Globus pallidus (tissue), 1 donor: ENCODE measurements around the gene SYCP2L.
A peak's percentile ranks its signal among the peaks of the same experiment; 100 is the strongest.
"Not testable (repeated sequence)": the region's sequence is repeated elsewhere in the genome, so short reads cannot be mapped to it uniquely, and the experiment has no call there.

Source experiments
- DNase-seq: peaks from one replicate; pipeline ENCODE4 v3.0.0-alpha.2; 2015; ENCODE audit warnings: low spot score

Gene SYCP2L

GRCh38 chr6:10886691-10887502 lies at the start of gene SYCP2L:
Gene SYCP2L, plus strand, starts transcription at chr6:10887052. Its CDS starts 75 bp downstream, at chr6:10887127.
- no peak for DNase-seq

GRCh38 chr6:10837622-10837994 lies 49.2 kb upstream of the SYCP2L start:
- DNase-seq: peak; percentile 5

GRCh38 chr6:10837995-10838793 lies 48.7 kb upstream of the SYCP2L start, which contains the start of gene MAK:
Gene MAK, minus strand, starts transcription at chr6:10838539. Its CDS starts 7,891 bp downstream, at chr6:10830648.
- peak; percentile 76 for DNase-seq

- DNase-seq: no peak
Measured at GRCh38 chr6:10838794-10839333, 48.0 kb upstream of the SYCP2L start.

GRCh38 chr6:10843554-10843953 lies 43.3 kb upstream of the SYCP2L start:
- no peak for DNase-seq

- DNase-seq: no peak
Measured at GRCh38 chr6:10847684-10848083, 39.2 kb upstream of the SYCP2L start.

GRCh38 chr6:10849901-10850300 lies 37.0 kb upstream of the SYCP2L start:
- no peak for DNase-seq

- no peak for DNase-seq
Measured at GRCh38 chr6:10850728-10851127, 36.1 kb upstream of the SYCP2L start.

- DNase-seq: no peak
Measured at GRCh38 chr6:10852361-10852960, 34.4 kb upstream of the SYCP2L start.

- DNase-seq: not testable (repeated sequence)
Measured at GRCh38 chr6:10853849-10854300, 33.0 kb upstream of the SYCP2L start.

- no peak for DNase-seq
Measured at GRCh38 chr6:10854922-10855632, 31.8 kb upstream of the SYCP2L start.

GRCh38 chr6:10857259-10857658 lies 29.6 kb upstream of the SYCP2L start:
- DNase-seq: no peak

- DNase-seq: no peak
Measured at GRCh38 chr6:10861086-10861485, 25.8 kb upstream of the SYCP2L start.

- no peak for DNase-seq
Measured at GRCh38 chr6:10862361-10862760, 24.5 kb upstream of the SYCP2L start.

- not testable (repeated sequence) for DNase-seq
Measured at GRCh38 chr6:10863031-10863430, 23.8 kb upstream of the SYCP2L start.

GRCh38 chr6:10866709-10867108 lies 20.1 kb upstream of the SYCP2L start:
- not testable (repeated sequence) for DNase-seq

GRCh38 chr6:10867952-10868351 lies 18.9 kb upstream of the SYCP2L start:
- DNase-seq: no peak

GRCh38 chr6:10873374-10873773 lies 13.5 kb upstream of the SYCP2L start:
- no peak for DNase-seq

GRCh38 chr6:10874207-10874606 lies 12.6 kb upstream of the SYCP2L start:
- no peak for DNase-seq

- DNase-seq: no peak
Measured at GRCh38 chr6:10875026-10875425, 11.8 kb upstream of the SYCP2L start.

- no peak for DNase-seq
Measured at GRCh38 chr6:10877012-10877411, 9.8 kb upstream of the SYCP2L start.

GRCh38 chr6:10877871-10878270 lies 9.0 kb upstream of the SYCP2L start:
- DNase-seq: no peak
